HUDEP-2 (cell line): ENCODE measurements around the gene HYDIN.
A peak's percentile ranks its signal among the peaks of the same experiment; 100 is the strongest.

Experiments used
- DNase-seq, 76 experiments: peaks; one replicate each; lab custom pipeline; 2025; ENCODE audit not compliant: unreplicated experiment in 76 of 76; lab: John Stamatoyannopoulos, UW

The HYDIN gene

GRCh38 chr16:70770291-70770625, 460.3 kb downstream of the HYDIN start:
- no peak for DNase-seq

GRCh38 chr16:70769761-70770160, 460.8 kb downstream of the HYDIN start:
- no peak for DNase-seq

DNA sequence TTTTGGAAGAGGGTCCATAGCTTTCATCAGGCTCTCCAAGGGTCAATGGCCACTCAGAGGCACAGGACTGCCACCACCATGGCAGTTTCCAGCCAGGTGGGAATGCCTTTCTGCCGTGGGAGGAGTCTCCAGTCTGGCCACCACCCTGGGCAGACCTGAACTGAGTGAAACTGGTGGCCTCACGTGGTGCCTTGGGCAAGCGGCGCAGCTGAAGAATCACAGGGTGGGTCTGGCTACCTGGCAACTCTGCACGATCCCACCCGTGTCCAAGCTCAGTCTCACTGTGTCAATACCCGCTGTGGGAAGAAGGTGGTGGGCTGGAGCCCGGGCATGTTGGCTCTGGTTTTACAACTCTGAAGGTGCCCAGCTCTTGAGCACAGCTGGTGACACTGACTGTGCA, 461.4 kb downstream of the HYDIN start:
- no peak for DNase-seq

DNA sequence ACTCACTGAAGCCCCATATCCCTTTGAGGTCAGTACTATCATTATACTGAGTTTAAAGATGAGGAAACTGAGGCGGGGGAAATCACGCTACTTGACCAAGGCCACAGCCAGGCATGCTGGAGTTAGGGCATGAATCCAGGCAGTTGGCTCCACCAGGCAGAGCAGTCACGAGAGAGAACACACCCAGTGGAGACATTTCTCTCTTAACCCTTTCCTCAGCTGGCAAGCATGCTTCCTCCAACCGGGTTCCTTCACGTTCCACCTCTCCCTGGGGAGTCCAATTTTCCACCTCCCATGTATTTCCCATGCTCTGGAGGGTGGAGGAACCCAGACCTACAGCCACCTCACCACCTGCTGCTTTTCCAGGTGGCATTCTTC, 462.3 kb downstream of the HYDIN start:
- DNase-seq: peak in 23 of 76 experiments; percentile 1 to 42 (median 21)

DNA sequence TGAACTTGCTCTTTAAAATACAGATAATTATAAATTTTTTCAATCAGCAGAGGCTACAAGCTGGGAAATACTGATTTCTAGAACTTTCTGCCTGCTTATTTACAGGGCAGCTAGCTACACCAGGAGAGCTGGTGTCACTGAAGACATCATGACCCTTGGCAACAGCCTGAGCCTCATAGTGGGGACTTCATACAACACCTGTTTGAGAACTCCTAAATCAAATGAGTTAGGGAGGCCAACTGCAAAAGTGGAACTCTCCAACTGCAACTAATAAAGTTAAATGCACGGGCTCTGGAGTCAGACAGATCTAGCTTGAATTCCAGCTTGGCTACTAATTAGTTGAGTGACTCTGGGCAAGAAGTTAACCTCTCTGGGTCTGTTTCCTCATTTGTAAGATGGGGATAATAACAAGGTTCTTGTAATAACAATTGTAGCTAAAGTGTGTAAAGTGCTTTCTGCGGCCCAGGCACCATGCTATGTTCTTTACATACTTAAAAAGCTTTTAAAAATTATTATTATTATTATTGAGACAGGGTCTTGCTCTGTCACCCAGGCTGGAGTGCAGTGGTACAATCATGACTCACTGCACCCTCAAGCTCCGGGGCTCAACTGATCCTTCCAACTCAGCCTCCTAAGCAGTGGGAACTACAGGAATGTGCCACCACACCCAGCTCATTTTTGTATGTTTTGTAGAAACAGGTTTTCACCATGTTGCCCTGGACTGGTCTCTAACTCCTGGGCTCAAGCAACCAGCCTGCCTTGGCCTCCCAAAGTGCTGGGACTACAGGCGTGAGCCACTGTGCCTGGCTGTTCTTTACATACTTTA, 462.9 kb downstream of the HYDIN start:
- no peak for DNase-seq

- no peak for DNase-seq
Measured at GRCh38 chr16:70766658-70767057, 463.9 kb downstream of the HYDIN start.

- no peak for DNase-seq
Measured at GRCh38 chr16:70766176-70766575, 464.3 kb downstream of the HYDIN start.

DNA sequence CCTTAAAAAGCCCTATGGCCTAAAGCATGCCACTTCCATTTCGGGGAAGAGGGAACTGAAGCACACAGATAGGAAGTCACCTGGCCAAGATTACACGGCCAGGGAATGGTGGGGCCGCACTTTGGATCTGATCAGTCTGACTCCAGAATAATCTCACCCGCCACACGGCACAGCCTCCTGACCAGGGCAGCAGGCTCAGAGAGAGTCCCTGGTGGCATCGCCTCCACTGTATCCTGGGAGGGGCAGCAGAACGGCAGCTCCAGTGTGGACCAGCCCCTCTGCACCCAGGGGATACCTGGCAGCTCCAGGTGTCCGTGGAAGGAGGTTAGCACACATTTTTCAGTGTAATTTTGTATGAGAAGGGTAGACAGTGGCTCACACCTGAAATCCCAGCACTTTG, 465.0 kb downstream of the HYDIN start:
- no peak for DNase-seq

GRCh38 chr16:70764632-70765031, 465.9 kb downstream of the HYDIN start:
- no peak for DNase-seq

DNA sequence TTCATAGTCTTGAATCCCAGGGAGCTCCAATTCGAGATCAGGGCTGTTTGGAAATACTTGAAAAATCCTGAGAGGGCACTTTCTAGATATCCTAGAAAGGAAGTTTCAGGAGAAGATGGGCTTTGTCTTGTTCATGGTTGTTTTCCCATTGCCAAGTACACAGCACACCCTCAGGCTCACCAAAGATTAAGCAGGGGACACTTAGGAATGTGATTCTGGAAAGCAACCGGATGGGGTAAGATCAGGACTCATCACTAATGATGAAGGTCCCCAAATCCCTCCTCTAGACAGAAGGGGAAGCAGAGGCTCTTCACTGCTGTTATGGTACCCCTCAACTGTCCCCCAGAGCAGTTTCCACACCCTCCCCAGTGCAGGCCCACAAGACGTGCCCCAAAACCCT, 470.3 kb downstream of the HYDIN start:
- no peak for DNase-seq

GRCh38 chr16:70759666-70760065, 470.9 kb downstream of the HYDIN start:
- peak in 1 of 76 experiments; percentile 6 for DNase-seq

DNA sequence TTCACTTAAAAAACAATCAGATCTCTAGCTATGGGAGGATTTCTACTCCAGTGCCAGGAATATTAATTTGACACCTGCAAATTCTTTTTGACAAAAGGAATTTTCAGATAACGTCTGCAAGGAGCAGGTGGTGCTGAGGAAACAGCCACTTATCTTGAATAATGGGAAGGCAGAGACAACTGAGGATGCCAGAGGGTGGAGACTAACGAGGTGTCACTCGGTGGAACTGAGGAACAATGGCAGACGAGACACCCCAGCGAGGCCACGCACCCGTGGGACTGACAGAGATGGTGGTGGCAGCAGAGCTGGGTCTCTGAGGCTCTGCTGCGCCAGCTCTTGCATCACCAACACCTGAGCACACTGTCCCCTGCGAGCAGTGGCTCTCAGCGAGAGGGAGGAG, 471.7 kb downstream of the HYDIN start:
- DNase-seq: no peak
